GM12873 (cell line): Measurements from ENCODE around the gene UNC5A.

ENCODE experiments used
- TF ChIP-seq, protein P1 (sequence below): IDR thresholded peaks from 2 replicates; pipeline ENCODE4 v1.5.1; 2012; ENCODE audit warnings: low read depth, mild to moderate bottlenecking, moderate library complexity, low read length, control low read depth; ENCODE audit not compliant: insufficient read depth; ENCODE audit errors: missing control alignments

UNC5A gene

DNA sequence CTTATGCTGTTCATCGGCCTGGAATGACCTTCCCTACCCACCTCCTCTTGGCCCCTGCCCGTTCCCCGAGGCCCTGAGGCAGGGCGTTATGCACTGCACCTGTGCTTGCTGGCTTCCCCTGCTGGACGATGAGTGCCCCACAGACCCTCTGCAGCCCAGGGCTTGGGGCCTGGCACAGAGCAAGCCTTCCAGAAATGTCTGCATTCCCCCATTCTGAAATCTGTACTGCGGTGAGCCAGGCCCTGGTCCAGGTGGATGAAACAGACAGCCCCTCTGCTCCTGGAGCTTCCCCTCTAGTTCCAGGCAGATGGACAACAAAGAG, 35.0 kb downstream of the UNC5A start:
- TF ChIP-seq, protein P1, sequence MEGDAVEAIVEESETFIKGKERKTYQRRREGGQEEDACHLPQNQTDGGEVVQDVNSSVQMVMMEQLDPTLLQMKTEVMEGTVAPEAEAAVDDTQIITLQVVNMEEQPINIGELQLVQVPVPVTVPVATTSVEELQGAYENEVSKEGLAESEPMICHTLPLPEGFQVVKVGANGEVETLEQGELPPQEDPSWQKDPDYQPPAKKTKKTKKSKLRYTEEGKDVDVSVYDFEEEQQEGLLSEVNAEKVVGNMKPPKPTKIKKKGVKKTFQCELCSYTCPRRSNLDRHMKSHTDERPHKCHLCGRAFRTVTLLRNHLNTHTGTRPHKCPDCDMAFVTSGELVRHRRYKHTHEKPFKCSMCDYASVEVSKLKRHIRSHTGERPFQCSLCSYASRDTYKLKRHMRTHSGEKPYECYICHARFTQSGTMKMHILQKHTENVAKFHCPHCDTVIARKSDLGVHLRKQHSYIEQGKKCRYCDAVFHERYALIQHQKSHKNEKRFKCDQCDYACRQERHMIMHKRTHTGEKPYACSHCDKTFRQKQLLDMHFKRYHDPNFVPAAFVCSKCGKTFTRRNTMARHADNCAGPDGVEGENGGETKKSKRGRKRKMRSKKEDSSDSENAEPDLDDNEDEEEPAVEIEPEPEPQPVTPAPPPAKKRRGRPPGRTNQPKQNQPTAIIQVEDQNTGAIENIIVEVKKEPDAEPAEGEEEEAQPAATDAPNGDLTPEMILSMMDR, result no peak

DNA sequence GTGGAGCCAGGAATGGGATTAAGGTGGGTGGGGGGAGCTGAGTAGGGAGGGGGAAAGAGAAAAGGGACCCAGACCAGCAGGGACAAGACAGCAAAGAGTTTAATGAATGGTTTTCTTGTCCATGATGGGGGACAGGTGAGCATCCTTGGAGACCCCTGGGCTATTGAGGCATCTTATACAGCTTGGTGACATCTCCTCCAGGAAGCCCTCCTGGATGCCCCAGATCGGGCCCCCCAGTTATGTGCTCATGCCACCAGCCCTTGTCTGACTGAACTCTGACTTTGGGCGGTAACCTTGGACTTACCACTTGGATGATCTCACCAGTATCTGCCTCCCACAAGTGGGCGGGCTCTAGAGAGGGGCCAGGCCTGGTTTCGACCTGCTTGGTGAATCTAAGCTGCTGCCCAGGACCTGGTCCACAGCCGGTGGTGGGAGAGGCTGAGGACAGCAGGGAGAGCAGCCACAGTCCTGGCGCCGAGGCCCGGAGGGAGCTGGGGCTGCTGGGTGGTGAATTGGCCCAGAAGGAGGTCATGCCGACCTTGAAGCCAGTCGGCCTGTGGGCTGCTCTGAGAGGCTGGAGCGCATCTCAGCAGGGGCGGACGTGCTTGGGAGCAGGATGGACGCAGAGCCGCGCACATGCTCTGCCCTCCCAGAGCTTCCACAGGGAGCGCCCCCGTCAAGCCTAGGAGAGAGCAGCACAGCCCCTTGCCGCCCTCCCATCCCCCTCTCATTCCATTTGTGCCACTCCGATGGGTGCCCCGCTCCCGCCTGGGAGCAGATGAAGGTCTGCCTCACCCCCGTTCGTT, 36.2 kb downstream of the UNC5A start:
- TF ChIP-seq, protein P1, result no peak

DNA sequence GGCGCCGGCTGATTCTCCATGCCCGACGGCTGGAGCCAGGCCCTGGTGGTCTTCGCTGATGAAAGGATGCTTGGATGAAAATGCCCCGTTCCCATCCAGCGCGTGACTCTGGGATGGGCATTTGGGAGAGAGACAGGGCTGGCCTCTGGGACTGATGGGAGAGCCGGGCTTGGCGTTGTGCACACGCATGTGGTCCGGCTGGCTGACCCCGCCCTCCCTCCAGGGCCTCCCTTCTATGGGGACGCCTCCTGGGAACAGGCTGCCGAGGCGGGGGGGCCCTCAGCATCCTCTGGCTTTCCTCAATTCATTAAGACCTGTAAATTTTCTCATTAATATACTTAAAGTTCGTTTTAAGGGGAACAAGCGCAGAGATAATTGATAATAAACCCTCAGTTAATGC, 36.8 kb downstream of the UNC5A start:
- TF ChIP-seq, protein P1, result no peak

DNA sequence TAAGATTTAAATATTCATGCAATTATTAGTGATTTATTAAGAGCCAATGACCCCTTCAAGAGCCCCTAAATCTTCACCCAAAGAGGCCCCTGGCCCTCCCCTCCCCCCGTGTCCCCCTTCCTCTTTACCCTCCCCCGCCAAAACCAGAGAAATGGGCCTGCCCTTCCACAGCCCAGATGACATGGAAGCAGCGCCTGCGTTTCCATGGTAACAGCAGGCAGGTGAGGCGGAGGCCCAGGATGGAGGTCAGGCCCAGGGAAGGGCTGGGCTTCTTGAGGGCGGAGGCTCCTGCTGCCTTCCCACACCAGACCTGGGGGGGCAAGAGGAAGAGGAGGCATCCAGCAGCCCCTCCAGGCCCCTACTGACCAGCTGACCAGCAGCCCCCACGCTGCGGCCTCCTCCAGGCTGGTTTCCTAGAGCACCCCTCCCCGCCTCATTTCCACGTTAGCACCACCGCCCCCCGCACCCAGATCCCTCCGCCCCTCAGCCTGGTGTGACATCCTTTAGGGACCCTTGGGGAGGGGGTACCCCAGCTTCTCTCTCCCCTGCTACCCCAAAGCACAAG, 37.4 kb downstream of the UNC5A start:
- TF ChIP-seq, protein P1, result no peak

DNA sequence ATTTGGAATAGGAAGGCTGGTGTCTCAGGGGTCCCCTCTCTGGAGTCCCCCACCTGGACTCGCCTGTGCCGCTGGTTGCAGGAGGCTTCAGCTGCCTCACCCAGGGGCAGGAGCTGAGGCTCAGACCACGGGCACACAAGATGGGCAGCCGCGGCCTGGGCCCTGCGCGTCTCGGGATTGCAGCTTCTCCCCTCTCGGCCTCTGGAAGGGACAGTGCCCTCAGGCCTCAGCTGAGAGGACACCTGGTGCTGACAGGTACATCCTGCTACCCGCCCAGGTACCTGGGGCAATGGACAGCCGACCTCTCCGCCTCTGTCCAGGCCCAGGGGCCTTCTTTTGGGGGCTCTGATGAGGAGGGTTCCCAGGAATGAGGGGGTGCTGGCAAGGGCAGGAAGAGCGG, 38.3 kb downstream of the UNC5A start:
- TF ChIP-seq, protein P1, result no peak

DNA sequence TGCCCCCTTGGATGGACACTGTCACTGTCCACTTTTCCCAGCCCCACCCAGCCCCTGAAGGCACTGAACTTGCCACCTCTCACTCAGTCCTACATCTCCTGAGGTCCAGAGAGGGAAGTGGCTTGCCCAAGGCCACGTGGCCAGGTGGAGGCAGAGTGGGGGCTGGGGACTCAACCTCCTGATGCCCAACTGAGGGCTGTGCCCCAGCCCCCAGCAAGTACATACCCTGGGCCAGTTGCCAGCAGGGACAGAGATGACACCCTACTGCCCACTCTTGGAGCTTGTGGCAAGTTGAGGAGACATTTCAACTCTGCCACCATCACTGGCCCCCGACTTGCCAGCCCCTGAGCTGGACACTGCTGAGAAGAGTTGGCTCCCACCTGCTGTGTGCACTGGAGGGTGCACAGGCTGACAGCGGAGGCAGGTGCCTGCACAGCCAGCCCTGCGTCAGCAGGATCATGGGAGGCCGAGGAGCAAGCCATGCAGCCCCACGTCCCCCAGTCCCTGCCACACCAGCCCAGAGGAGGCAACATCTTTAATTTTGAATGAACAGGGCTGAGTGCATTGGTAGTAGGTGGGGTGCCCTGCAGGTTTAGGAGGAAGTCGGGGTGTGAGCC, 39.4 kb downstream of the UNC5A start:
- TF ChIP-seq, protein P1, result no peak
